ENCODE measurements around the gene PTK7. TPM values are rescaled to one million over a fixed set of nuclear protein-coding genes. Genes with fewer than 3 reads are reported as not detected.

Gene PTK7
- total RNA-seq, 1 experiment from 2014 or later, result 48.1 TPM

DNA sequence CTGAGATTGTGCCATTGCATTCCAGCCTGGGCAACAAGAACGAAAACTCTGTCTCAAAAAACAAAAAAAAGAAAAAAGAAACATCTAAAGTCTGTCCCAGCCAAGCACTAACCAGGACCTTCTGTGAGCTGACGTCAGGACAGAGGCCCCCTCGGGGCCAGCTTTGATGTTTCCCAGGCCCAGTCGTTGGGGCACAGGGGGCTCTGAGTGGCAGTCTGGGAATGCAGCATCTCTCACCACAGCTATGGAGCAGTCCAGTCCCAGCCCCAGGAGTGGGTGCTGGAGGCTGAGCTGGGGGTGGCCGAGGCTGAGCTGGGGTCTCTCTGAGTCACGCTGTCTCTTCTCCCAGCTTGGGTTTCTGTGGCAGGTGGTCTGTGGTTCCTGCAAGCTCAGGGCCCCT lies 49.0 kb downstream of the PTK7 start:
- no peaks in the 10 kb centered on the region for H4K20me1 ChIP-seq (ENCODE audit: low read length)
- H3K9ac ChIP-seq (ENCODE audit: low read length), result no peak overlapping the region
- H3K4me2 ChIP-seq (ENCODE audit: low read length), result no peak overlapping the region
- H2AFZ ChIP-seq (ENCODE audit: low read length), result no peak overlapping the region
- H3K4me1 ChIP-seq (ENCODE audit: insufficient read depth, low read length), result peaks cover 23% of the 10 kb centered on the region
- ATAC-seq (no peak), DNase-seq (no peak)
- POLR2A ChIA-PET (ENCODE audit: unreplicated experiment), result no interaction called here
- H3K9me3 ChIP-seq (ENCODE audit: low read length), result no peaks in the 10 kb centered on the region
- no peak overlapping the region for H3K4me3 ChIP-seq (ENCODE audit: low read length)
- no peak overlapping the region for H3K27ac ChIP-seq (ENCODE audit: low read length)
- intact Hi-C loops (cut with micrococcal nuclease), result no loop called here
- H3K79me2 ChIP-seq (ENCODE audit: low read length), result no peaks in the 10 kb centered on the region
- no peaks in the 10 kb centered on the region for H3K9me2 ChIP-seq (replicated peaks; ENCODE audit: low read length)
- no peaks in the 10 kb centered on the region for H3K27me3 ChIP-seq (ENCODE audit: low read length)
- H3F3A ChIP-seq (ENCODE audit: low read length, unreplicated experiment), result no peaks in the 10 kb centered on the region
- no peaks in the 10 kb centered on the region for H3K36me3 ChIP-seq (ENCODE audit: low read depth, low read length)
- CTCF ChIA-PET, result no interaction called here
- TF ChIP-seq EZH2 (IDR thresholded peaks at IDR 0.05; ENCODE audit: low read length, unreplicated experiment), result no peak
- TF ChIP-seq, protein P1, sequence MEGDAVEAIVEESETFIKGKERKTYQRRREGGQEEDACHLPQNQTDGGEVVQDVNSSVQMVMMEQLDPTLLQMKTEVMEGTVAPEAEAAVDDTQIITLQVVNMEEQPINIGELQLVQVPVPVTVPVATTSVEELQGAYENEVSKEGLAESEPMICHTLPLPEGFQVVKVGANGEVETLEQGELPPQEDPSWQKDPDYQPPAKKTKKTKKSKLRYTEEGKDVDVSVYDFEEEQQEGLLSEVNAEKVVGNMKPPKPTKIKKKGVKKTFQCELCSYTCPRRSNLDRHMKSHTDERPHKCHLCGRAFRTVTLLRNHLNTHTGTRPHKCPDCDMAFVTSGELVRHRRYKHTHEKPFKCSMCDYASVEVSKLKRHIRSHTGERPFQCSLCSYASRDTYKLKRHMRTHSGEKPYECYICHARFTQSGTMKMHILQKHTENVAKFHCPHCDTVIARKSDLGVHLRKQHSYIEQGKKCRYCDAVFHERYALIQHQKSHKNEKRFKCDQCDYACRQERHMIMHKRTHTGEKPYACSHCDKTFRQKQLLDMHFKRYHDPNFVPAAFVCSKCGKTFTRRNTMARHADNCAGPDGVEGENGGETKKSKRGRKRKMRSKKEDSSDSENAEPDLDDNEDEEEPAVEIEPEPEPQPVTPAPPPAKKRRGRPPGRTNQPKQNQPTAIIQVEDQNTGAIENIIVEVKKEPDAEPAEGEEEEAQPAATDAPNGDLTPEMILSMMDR (conservative IDR thresholded peaks at IDR 0.05; ENCODE audit: low read depth, low read length), result no peak
- TF ChIP-seq EZH2phosphoT487 (IDR thresholded peaks at IDR 0.05; ENCODE audit: borderline replicate concordance, low read length), result no peak
- no TSS peak for BruUV-seq (replicated peaks)

DNA sequence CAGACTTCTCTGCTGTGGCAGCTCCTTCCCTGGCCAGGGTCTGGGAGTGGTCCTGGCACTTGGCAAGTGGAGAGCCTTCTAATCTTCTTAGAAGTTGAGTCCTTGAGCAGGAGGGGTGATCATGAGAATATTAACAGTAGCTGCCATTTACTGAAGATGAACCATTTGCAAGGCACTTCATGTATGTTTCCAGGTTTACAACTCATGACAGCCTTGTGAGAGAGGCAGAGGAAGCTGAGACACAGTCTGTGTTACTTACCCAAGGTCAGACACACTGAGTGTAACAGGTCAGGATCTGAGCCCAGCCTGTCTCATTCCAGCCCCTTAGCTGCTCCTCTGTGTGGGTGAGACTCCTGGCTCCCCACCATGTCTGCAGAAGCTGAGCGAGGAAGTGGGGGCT lies 49.4 kb downstream of the PTK7 start:
- Histone ChIP-seq H3K27ac (ENCODE audit: low read length) (no peak overlapping the region), H3K27me3 (ENCODE audit: low read length) (no peaks in the 10 kb centered on the region), H3K9ac (ENCODE audit: low read length) (no peak overlapping the region), H3K79me2 (ENCODE audit: low read length) (no peaks in the 10 kb centered on the region), H3F3A (ENCODE audit: low read length, unreplicated experiment) (no peaks in the 10 kb centered on the region), H3K9me2 (replicated peaks; ENCODE audit: low read length) (no peaks in the 10 kb centered on the region), H2AFZ (ENCODE audit: low read length) (no peak overlapping the region), H3K9me3 (ENCODE audit: low read length) (no peaks in the 10 kb centered on the region), H3K36me3 (ENCODE audit: low read depth, low read length) (no peaks in the 10 kb centered on the region), H3K4me2 (ENCODE audit: low read length) (no peak overlapping the region), H3K4me3 (ENCODE audit: low read length) (no peak overlapping the region), H4K20me1 (ENCODE audit: low read length) (no peaks in the 10 kb centered on the region), H3K4me1 (ENCODE audit: insufficient read depth, low read length) (peaks cover 22% of the 10 kb centered on the region)
- intact Hi-C loops (cut with micrococcal nuclease), result no loop called here
- ATAC-seq (no peak), DNase-seq (no peak)
- no peak for TF ChIP-seq EZH2 (IDR thresholded peaks at IDR 0.05; ENCODE audit: low read length, unreplicated experiment)
- TF ChIP-seq, protein P1 (conservative IDR thresholded peaks at IDR 0.05; ENCODE audit: low read depth, low read length), result no peak
- CTCF ChIA-PET, result no interaction called here
- POLR2A ChIA-PET (ENCODE audit: unreplicated experiment), result no interaction called here
- no TSS peak for BruUV-seq (replicated peaks)

DNA sequence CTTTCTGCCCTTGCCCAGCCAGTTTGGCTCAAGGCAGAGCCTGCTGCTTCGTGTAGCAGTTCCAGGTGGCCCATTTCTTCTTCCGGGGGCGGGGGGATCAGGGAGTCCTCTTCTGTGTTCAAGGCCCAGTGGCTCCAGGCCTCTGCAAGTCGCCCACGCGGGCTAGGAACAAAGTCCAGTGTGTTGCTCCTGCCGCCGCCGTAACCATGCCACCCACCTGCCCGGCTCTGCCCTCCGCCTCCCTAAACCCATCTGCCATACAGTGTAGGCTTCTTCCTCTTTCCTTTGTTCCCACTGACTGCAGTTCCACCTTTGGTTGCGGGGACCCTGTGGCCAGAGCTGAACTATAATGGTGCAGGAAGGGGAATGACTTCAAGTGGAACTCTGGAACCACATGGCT lies 51.1 kb downstream of the PTK7 start:
- Histone ChIP-seq H3K9me3 (ENCODE audit: low read length) (no peaks in the 10 kb centered on the region), H3K79me2 (ENCODE audit: low read length) (no peaks in the 10 kb centered on the region), H3K27ac (ENCODE audit: low read length) (no peak overlapping the region), H3K9ac (ENCODE audit: low read length) (no peak overlapping the region), H4K20me1 (ENCODE audit: low read length) (no peaks in the 10 kb centered on the region), H3K27me3 (ENCODE audit: low read length) (no peaks in the 10 kb centered on the region), H3K4me2 (ENCODE audit: low read length) (no peak overlapping the region), H3K36me3 (ENCODE audit: low read depth, low read length) (0 out of 2 replicates have a peak, but pooled peaks cover 2% of the 10 kb centered on the region), H3K4me1 (ENCODE audit: insufficient read depth, low read length) (peaks cover 7% of the 10 kb centered on the region; the same call in 1 of the 2 replicates), H3F3A (ENCODE audit: low read length, unreplicated experiment) (no peaks in the 10 kb centered on the region), H3K9me2 (replicated peaks; ENCODE audit: low read length) (no peaks in the 10 kb centered on the region), H2AFZ (ENCODE audit: low read length) (no peak overlapping the region), H3K4me3 (ENCODE audit: low read length) (no peak overlapping the region)
- POLR2A ChIA-PET (ENCODE audit: unreplicated experiment), result no interaction called here
- DNase-seq (no peak), ATAC-seq (no peak)
- CTCF ChIA-PET, result interaction anchor here (0.6 kb wide), 1 partner anchor 37 kb away, joined by 3 read pairs; no protein-coding TSS in a partner anchor
- TF ChIP-seq, protein P1 (conservative IDR thresholded peaks at IDR 0.05; ENCODE audit: low read depth, low read length), result no peak
- TF ChIP-seq EZH2 (IDR thresholded peaks at IDR 0.05; ENCODE audit: low read length, unreplicated experiment) (no peak), EZH2phosphoT487 (IDR thresholded peaks at IDR 0.05; ENCODE audit: borderline replicate concordance, low read length) (no peak)
- intact Hi-C loops (cut with micrococcal nuclease), result no loop called here
- BruUV-seq (replicated peaks), result no TSS peak
